Heart left ventricle (tissue), 13 donors: ENCODE results near the gene GRHL1.

Experiments
- POLR2A ChIP-seq, 2 donors: fragments of 450-650 bp; IDR thresholded peaks; one replicate each; pipeline ENCODE4 v1.6.1; 2017; ENCODE audit warnings: antibody characterized with exemption in 2 of 2, mild to moderate bottlenecking in 2 of 2, moderate library complexity in 2 of 2
- TF ChIP-seq, protein P1 (sequence below), 12 donors: fragments of 200-600 bp; sonication (generic) in 4 of 12; IDR thresholded peaks; one replicate each; pipeline versions ENCODE4 v1.5.0 to v1.8.0; 2018 to 2022; ENCODE audit warnings: antibody characterized with exemption in 12 of 12, mild to moderate bottlenecking in 5 of 12
- donor health status: ischemic (EF 13 %, LVEDD 7.1; RV severe dilation, severe dysfunction).
- donor health status: DM: no; HTN: yes; CAD: no.
- donor health status: DM: no; HTN: no; CAD: no.
- donor health status: ischemic (EF 25% LVEDD 6.9; RV normal size, moderate dysfunction).
- donor health status: ischemic (EF 25% LVEDD 5.7; RV mildly dilated, moderate dysfunction).
- donor health status: ischemic (EF 35%, LVEDD 5.7; RV mildly dilated, moderate dysfunction).
- donor health status: nonischemic (EF 11% LVEDD 7.7; RV severe dilation, severe dysfunction).
- donor health status: DM: yes; HTN: yes; CAD: no.
- donor health status: PGD.
- donor health status: ischemic (EF 29% LVEDD 5.4; RV normal size, mild dysfunction).
- donor health status: nonischemic (EF 23%, LVEDD 6.1; RV moderate dilation, normal function).

DNA sequence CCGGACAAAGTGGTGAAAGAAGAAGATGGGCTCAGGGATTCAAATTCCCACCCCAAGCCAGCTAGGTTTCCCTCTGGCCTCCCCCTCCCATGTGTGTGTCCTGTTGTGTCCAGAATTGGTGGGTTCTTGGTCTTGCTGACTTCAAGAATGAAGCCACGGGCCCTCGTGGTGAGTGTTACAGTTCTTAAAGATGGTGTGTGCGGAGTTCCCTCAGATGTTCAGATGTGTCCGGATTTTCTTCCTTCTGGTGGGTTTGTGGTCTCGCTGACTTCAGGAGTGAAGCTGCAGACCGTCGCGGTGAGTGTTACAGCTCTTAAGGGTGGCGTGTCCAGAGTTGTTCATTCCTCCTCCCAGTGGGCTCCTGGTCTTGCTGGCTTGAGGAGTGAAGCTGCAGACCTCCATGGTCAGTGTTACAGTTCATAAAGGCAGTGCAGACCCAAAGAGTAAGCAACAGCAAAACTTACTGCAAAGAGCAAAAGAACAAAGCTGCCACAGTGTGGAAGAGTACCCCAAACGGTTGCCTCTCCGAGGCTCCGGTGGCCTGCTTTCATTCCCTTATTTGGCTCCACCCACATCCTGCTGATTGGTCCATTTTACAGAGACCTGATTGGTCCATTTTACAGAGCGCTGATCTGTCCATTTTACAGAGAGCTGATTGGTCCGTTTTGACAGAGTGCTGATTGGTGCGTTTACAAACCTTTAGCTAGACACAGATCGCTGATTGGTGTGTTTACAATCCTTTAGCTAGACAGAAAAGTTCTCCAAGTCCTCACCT lies 54.2 kb downstream of the GRHL1 start:
- TF ChIP-seq POLR2A (IDR thresholded peaks at IDR 0.05), result no peak
- TF ChIP-seq, protein P1, sequence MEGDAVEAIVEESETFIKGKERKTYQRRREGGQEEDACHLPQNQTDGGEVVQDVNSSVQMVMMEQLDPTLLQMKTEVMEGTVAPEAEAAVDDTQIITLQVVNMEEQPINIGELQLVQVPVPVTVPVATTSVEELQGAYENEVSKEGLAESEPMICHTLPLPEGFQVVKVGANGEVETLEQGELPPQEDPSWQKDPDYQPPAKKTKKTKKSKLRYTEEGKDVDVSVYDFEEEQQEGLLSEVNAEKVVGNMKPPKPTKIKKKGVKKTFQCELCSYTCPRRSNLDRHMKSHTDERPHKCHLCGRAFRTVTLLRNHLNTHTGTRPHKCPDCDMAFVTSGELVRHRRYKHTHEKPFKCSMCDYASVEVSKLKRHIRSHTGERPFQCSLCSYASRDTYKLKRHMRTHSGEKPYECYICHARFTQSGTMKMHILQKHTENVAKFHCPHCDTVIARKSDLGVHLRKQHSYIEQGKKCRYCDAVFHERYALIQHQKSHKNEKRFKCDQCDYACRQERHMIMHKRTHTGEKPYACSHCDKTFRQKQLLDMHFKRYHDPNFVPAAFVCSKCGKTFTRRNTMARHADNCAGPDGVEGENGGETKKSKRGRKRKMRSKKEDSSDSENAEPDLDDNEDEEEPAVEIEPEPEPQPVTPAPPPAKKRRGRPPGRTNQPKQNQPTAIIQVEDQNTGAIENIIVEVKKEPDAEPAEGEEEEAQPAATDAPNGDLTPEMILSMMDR (IDR thresholded peaks at IDR 0.05), result no peak
